ENCODE results near the gene MYO1E.

GRCh38 chr15:59384507-59384906 is 11.8 kb upstream of the MYO1E start:
- no peak for TF ChIP-seq CTCF (IDR thresholded peaks at IDR 0.05)
- TF ChIP-seq POLR2AphosphoS5 (IDR thresholded peaks at IDR 0.05): no peak

Measured in gastroesophageal sphincter (tissue), 3 donors.